Trophoblast cell (in vitro differentiated cells and primary cell): ENCODE data around the gene CORO2A.
"Not testable (repeated sequence)": the region's sequence is repeated elsewhere in the genome, so short reads cannot be mapped to it uniquely, and the experiment has no call there.

Experiments
- DNase-seq, 2 donors: peaks; one replicate each; pipeline ENCODE4 v3.0.0-alpha.2; 2016
- H2AFZ ChIP-seq: 2 replicates; pipeline ENCODE4 v1.6.1; 2013; ENCODE audit warnings: low read length, moderate library complexity, mild to moderate bottlenecking; ENCODE audit not compliant: insufficient read depth, poor library complexity
- H2AK5ac ChIP-seq: 2 replicates; pipeline ENCODE4 v1.6.1; 2013; ENCODE audit warnings: mild to moderate bottlenecking, low read length
- H2BK120ac ChIP-seq: 2 replicates; pipeline ENCODE4 v1.6.1; 2013; ENCODE audit warnings: low read length, mild to moderate bottlenecking, moderate library complexity; ENCODE audit not compliant: insufficient read depth, poor library complexity
- H2BK12ac ChIP-seq: 2 replicates; pipeline ENCODE4 v1.6.1; 2013; ENCODE audit warnings: mild to moderate bottlenecking, low read length, moderate library complexity
- H2BK5ac ChIP-seq: 2 replicates; pipeline ENCODE4 v1.6.1; 2013; ENCODE audit warnings: low read length, low read depth, moderate library complexity, mild to moderate bottlenecking; ENCODE audit not compliant: poor library complexity
- H3K14ac ChIP-seq: 2 replicates; pipeline ENCODE4 v1.6.1; 2013; ENCODE audit warnings: mild to moderate bottlenecking, low read length
- H3K18ac ChIP-seq: 2 replicates; pipeline ENCODE4 v1.6.1; 2013; ENCODE audit warnings: mild to moderate bottlenecking, low read length
- H3K23ac ChIP-seq: 2 replicates; pipeline ENCODE4 v1.6.1; 2013; ENCODE audit warnings: low read length
- H3K27ac ChIP-seq: 2 replicates; pipeline ENCODE4 v1.5.1; 2013; ENCODE audit warnings: low read depth, mild to moderate bottlenecking, inconsistent platforms, low read length, moderate library complexity
- H3K27me3 ChIP-seq: 2 replicates; pipeline ENCODE4 v1.6.1; 2013; ENCODE audit warnings: inconsistent platforms, mild to moderate bottlenecking, low read length, moderate library complexity; ENCODE audit not compliant: insufficient read depth
- H3K36me3 ChIP-seq, 2 experiments: 1 replicate in 1 of 2; 2 replicates in 1 of 2; pipeline ENCODE4 v1.6.1; 2013; ENCODE audit warnings: low read length in 2 of 2, mild to moderate bottlenecking in 2 of 2, moderate library complexity in 1 of 2; ENCODE audit not compliant: insufficient read depth in 2 of 2, control insufficient read depth in 1 of 2
- H3K4ac ChIP-seq: 2 replicates; pipeline ENCODE4 v1.6.1; 2013; ENCODE audit warnings: low read depth, mild to moderate bottlenecking, low read length, moderate library complexity
- H3K4me1 ChIP-seq, 2 experiments: 1 replicate in 1 of 2; 2 replicates in 1 of 2; pipeline ENCODE4 v1.6.1; 2013; ENCODE audit warnings: low read length in 2 of 2, mild to moderate bottlenecking in 2 of 2, moderate library complexity in 1 of 2; ENCODE audit not compliant: insufficient read depth in 2 of 2, control insufficient read depth in 1 of 2
- H3K4me2 ChIP-seq: 2 replicates; pipeline ENCODE4 v1.6.1; 2013; ENCODE audit warnings: inconsistent platforms, mild to moderate bottlenecking, low read length, moderate library complexity
- H3K4me3 ChIP-seq: 2 replicates; pipeline ENCODE4 v1.5.1; 2013; ENCODE audit warnings: mild to moderate bottlenecking, low read depth, low read length, inconsistent platforms
- H3K79me1 ChIP-seq: one replicate; pipeline ENCODE4 v1.6.1; 2013; ENCODE audit warnings: low read length
- H3K79me2 ChIP-seq: 2 replicates; pipeline ENCODE4 v1.6.1; 2013; ENCODE audit warnings: low read length, mild to moderate bottlenecking; ENCODE audit not compliant: control insufficient read depth, insufficient read depth, poor library complexity
- H3K9ac ChIP-seq: 2 replicates; pipeline ENCODE4 v1.6.1; 2013; ENCODE audit warnings: mild to moderate bottlenecking, low read length
- H3K9me3 ChIP-seq: 2 replicates; pipeline ENCODE4 v1.6.1; 2013; ENCODE audit warnings: low read depth, mild to moderate bottlenecking, control low read depth, inconsistent platforms, low read length; ENCODE audit not compliant: insufficient read depth
- H4K12ac ChIP-seq: 2 replicates; pipeline ENCODE4 v1.6.1; 2013; ENCODE audit warnings: low read depth, mild to moderate bottlenecking, low read length, moderate library complexity
- H4K8ac ChIP-seq: 2 replicates; pipeline ENCODE4 v1.6.1; 2013; ENCODE audit warnings: low read depth, mild to moderate bottlenecking, low read length, moderate library complexity
- H4K91ac ChIP-seq: one replicate; pipeline ENCODE4 v1.6.1; 2013; ENCODE audit warnings: low read depth, mild to moderate bottlenecking, low read length, moderate library complexity
- WGBS: extraction: QIAGEN DNeasy Blood & Tissue Kit; methylation state at CpG from one replicate; pipeline ENCODE4 v1.1.7; 2013; ENCODE audit warnings: missing lambda C conversion rate; ENCODE audit not compliant: insufficient read length, insufficient coverage; ENCODE audit errors: extremely low coverage; 5-methylcytosine and 5-hydroxymethylcytosine counted together

CORO2A gene

DNA sequence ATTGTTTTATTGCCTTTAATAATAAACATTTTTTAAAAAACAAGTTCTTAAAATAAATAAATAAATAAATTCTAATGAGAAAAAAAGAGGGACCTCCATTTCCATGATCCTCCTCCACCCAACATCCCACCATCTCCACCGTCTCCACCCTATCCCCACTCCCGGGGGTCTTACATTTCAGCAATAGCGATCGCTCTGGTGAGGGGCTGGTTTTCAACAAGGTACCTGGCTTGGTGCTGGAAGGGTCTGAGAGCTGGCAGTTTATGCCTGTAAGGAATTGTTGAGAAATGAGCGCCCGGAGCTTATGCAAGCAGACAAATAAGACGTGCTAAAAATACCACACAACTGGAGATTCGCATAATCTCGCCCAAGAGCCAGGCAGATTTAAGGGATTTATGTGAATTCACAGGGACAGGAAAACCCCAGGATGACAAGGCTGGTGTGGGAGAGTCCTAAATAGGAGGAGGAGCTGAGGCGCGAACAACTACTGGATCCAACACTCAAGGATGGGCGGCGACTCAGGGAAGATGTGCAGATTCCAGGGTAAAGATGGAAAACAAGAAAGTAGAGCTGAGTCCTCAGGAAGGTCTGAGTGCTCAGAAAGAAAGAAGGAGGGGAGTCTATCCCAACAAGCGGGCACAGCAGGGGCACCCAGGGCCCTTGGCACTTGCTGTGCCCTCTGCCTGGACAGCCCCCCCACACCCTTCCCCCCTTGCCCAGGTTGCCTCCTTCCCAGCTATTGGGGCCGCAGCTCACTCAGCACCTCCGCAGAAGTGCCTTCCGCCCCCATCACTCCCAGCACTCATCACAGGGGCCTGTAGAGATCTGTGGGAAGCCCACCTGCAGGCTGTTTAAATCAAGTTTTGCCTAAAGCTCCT, 100.5 kb downstream of the CORO2A start:
- Histone ChIP-seq H3K27ac (no peak overlapping the region), H2BK12ac (no peak overlapping the region), H3K9ac (no peak overlapping the region), H2AFZ (no peak overlapping the region), H3K36me3 (no peaks in the 10 kb centered on the region), H2AK5ac (no peak overlapping the region), H3K79me1 (peaks cover 6% of the 10 kb centered on the region), H3K18ac (no peak overlapping the region), H3K79me2 (no peaks in the 10 kb centered on the region), H3K9me3 (peaks cover 3% of the 10 kb centered on the region), H3K4me3 (no peak overlapping the region), H4K91ac (no peak overlapping the region), H4K8ac (no peak overlapping the region), H3K4me1 (peaks cover 7 to 8% of the 10 kb centered on the region in 2 experiments), H2BK120ac (no peak overlapping the region), H3K23ac (no peak overlapping the region), H3K27me3 (no peaks in the 10 kb centered on the region), H2BK5ac (no peak overlapping the region), H3K4ac (no peak overlapping the region), H3K4me2 (no peak overlapping the region), H3K14ac (no peak overlapping the region), H4K12ac (no peak overlapping the region)
- WGBS, result no CpG with 5 or more reads among the region's 17 CpGs
- peak; percentile 81 to 90 for DNase-seq

- H3K4me3 ChIP-seq, H3K79me1 ChIP-seq, H3K9me3 ChIP-seq, H3K9ac ChIP-seq, H4K12ac ChIP-seq, H3K79me2 ChIP-seq, H3K23ac ChIP-seq, H3K14ac ChIP-seq, H3K27ac ChIP-seq, DNase-seq, H2BK5ac ChIP-seq, H2AFZ ChIP-seq, H3K27me3 ChIP-seq, H3K4ac ChIP-seq, H2AK5ac ChIP-seq, H3K4me2 ChIP-seq, H3K36me3 ChIP-seq, H2BK120ac ChIP-seq, H3K18ac ChIP-seq, H4K91ac ChIP-seq, H2BK12ac ChIP-seq, H4K8ac ChIP-seq: not testable (repeated sequence)
- whole genome bisulfite sequencing, result no CpG with 5 or more reads among the region's 3 CpGs
- H3K4me1 ChIP-seq, result peaks cover 8 to 12% of the 10 kb centered on the region in 2 experiments
Measured at GRCh38 chr9:98090674-98091073, 101.8 kb downstream of the CORO2A start.

DNA sequence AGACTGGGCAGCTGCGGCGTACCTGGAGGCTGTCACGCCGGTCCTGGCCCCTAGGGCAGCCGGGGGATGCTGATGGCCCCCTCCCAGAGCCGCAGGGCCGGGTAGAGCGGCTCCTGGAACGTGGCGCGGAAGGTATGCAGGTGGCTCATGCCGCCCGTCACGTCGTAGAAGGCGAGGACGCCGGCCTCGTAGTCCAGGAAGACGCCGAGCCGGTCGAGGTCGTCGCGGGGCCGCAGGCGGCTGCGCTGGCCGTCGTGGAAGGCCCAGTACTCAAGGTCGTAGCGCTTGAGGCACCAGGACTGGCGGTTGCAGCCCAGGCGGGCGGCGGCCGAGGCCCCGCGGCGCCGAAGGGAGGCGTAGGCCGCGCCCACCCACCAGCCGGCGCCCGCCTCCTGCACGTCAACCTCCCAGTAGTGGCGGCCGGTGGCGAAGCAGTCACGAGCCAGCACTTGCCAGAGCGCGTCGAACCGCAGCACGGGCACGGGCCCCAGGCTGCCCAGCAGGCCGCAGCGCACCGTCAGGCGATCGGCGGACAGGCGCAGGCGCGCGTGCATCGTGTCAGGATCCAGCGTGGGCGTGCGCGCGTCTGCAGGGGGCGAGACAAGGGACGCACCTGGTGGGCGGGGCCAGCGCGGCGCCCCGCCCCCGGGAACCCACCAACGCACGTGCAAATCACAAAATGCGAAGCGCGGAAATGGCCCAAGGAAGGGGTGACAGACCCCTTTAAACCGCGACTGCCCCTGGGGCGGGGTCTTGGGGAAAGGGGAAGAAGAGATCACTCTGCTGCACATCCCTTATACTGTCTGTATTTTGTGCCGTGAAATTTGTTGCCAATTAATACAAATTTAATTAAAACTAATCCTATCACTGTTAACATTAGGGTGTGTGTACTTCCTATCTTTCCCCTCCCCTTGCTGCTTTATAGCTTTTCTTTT, 104.8 kb downstream of the CORO2A start:
- H3K79me2 ChIP-seq, result no peaks in the 10 kb centered on the region
- peak overlapping the region; percentile 83 for H2AFZ ChIP-seq
- peak overlapping the region; percentile 77 for H3K18ac ChIP-seq
- peak overlapping the region; percentile 14 for H3K4me2 ChIP-seq
- peak overlapping the region; percentile 32 for H3K14ac ChIP-seq
- peak overlapping the region; percentile 25 for H4K91ac ChIP-seq
- no peak overlapping the region for H3K4ac ChIP-seq
- WGBS, result no CpG with 5 or more reads among the region's 92 CpGs
- H2BK12ac ChIP-seq, result peak overlapping the region; percentile 18
- peaks cover 6% of the 10 kb centered on the region for H3K79me1 ChIP-seq
- H3K27me3 ChIP-seq, result no peaks in the 10 kb centered on the region
- peak overlapping the region; percentile 16 for H3K4me3 ChIP-seq
- peak overlapping the region; percentile 64 for H4K12ac ChIP-seq
- H2BK5ac ChIP-seq, result no peak overlapping the region
- H2BK120ac ChIP-seq, result no peak overlapping the region
- peak; percentile 96 to 97 for DNase-seq
- peaks cover 0 to 9% of the 10 kb centered on the region in 2 experiments for H3K36me3 ChIP-seq
- H3K9ac ChIP-seq, result no peak overlapping the region
- no peak overlapping the region for H3K23ac ChIP-seq
- no peak overlapping the region for H3K27ac ChIP-seq
- H2AK5ac ChIP-seq, result peak overlapping the region; percentile 26
- H4K8ac ChIP-seq, result peak overlapping the region; percentile 9
- H3K9me3 ChIP-seq, result peaks cover 3% of the 10 kb centered on the region
- H3K4me1 ChIP-seq, result peaks cover 8 to 12% of the 10 kb centered on the region in 2 experiments

GRCh38 chr9:98086461-98086860, 106.0 kb downstream of the CORO2A start:
- H3K4me3 ChIP-seq, result no peak overlapping the region
- no peak overlapping the region for H2BK5ac ChIP-seq
- H4K8ac ChIP-seq, result no peak overlapping the region
- peaks cover 6% of the 10 kb centered on the region for H3K79me1 ChIP-seq
- H3K9ac ChIP-seq, result no peak overlapping the region
- no peak overlapping the region for H3K4ac ChIP-seq
- H2AFZ ChIP-seq, result no peak overlapping the region
- peaks cover 3% of the 10 kb centered on the region for H3K9me3 ChIP-seq
- H2BK120ac ChIP-seq, result no peak overlapping the region
- peaks cover 2 to 18% of the 10 kb centered on the region in 2 experiments for H3K36me3 ChIP-seq
- H3K4me2 ChIP-seq, result peak overlapping the region; percentile 10
- H2BK12ac ChIP-seq, result no peak overlapping the region
- H3K14ac ChIP-seq, result no peak overlapping the region
- no peak overlapping the region for H2AK5ac ChIP-seq
- no peaks in the 10 kb centered on the region for H3K27me3 ChIP-seq
- H3K23ac ChIP-seq, result no peak overlapping the region
- H3K4me1 ChIP-seq, result peaks cover 9 to 14% of the 10 kb centered on the region in 2 experiments
- no peaks in the 10 kb centered on the region for H3K79me2 ChIP-seq
- H4K12ac ChIP-seq, result no peak overlapping the region
- peak overlapping the region; percentile 23 for H3K27ac ChIP-seq
- H4K91ac ChIP-seq, result no peak overlapping the region
- H3K18ac ChIP-seq, result no peak overlapping the region
- WGBS, result no CpG with 5 or more reads among the region's 4 CpGs
- DNase-seq, result peak; percentile 77 to 85
